ENCODE measurements around the gene UROS.

UROS gene

GRCh38 chr10:125756853-125757487 is 66.1 kb downstream of the UROS start:
- no peaks in the 10 kb centered on the region for H3F3A ChIP-seq (ENCODE audit: low read depth)
- no peak for TF ChIP-seq CTCF (conservative IDR thresholded peaks at IDR 0.05; ENCODE audit: low read length)
- TF ChIP-seq EZH2phosphoT487 (IDR thresholded peaks at IDR 0.05; ENCODE audit: borderline replicate concordance): no peak

GRCh38 chr10:125756196-125756595 is 66.9 kb downstream of the UROS start:
- no peaks in the 10 kb centered on the region for H3K27me3 ChIP-seq (ENCODE audit: insufficient read depth, low read length, poor library complexity, severe bottlenecking)
- no peaks in the 10 kb centered on the region for H3K4me1 ChIP-seq (ENCODE audit: insufficient read depth, low read length, poor library complexity, severe bottlenecking)
- no peak overlapping the region for H2AFZ ChIP-seq (ENCODE audit: low read length)
- H3K36me3 ChIP-seq (ENCODE audit: insufficient read depth, low read length): peaks cover 74% of the 10 kb centered on the region; the same call in 1 of the 2 replicates
- H3K4me2 ChIP-seq (ENCODE audit: low read depth, low read length, poor library complexity, severe bottlenecking): no peak overlapping the region
- H3K9me3 ChIP-seq (ENCODE audit: insufficient read depth, low read depth, low read length): no peaks in the 10 kb centered on the region
- H3K4me3 ChIP-seq (ENCODE audit: low read length, poor library complexity, severe bottlenecking): no peak overlapping the region
- no peaks in the 10 kb centered on the region for H3K79me2 ChIP-seq (ENCODE audit: insufficient read depth, low read length)
- H3K9me2 ChIP-seq (replicated peaks; ENCODE audit: low read depth, low read length): no peaks in the 10 kb centered on the region
- no peak for TF ChIP-seq EZH2phosphoT487 (IDR thresholded peaks at IDR 0.05; ENCODE audit: borderline replicate concordance)
- TF ChIP-seq CTCF (conservative IDR thresholded peaks at IDR 0.05; ENCODE audit: low read length): no peak
- no peaks in the 10 kb centered on the region for H3F3A ChIP-seq (ENCODE audit: low read depth)
- H4K20me1 ChIP-seq (ENCODE audit: insufficient read depth, low read length, poor library complexity, severe bottlenecking): no peaks in the 10 kb centered on the region
- H3K9ac ChIP-seq (ENCODE audit: low read depth, low read length, poor library complexity, severe bottlenecking): no peak overlapping the region

More at GRCh38 chr10:125756853-125757487, 66.1 kb downstream of the UROS start:
- no peak overlapping the region for H2AFZ ChIP-seq (ENCODE audit: low read length)
- peaks cover 76% of the 10 kb centered on the region; the same call in 1 of the 2 replicates for H3K36me3 ChIP-seq (ENCODE audit: insufficient read depth, low read length)
- H3K4me2 ChIP-seq (ENCODE audit: low read depth, low read length, poor library complexity, severe bottlenecking): no peak overlapping the region
- no peaks in the 10 kb centered on the region for H3K79me2 ChIP-seq (ENCODE audit: insufficient read depth, low read length)
- no peaks in the 10 kb centered on the region for H3K27me3 ChIP-seq (ENCODE audit: insufficient read depth, low read length, poor library complexity, severe bottlenecking)
- H3K9me2 ChIP-seq (replicated peaks; ENCODE audit: low read depth, low read length): no peaks in the 10 kb centered on the region
- no peak overlapping the region for H3K4me3 ChIP-seq (ENCODE audit: low read length, poor library complexity, severe bottlenecking)
- H3K9me3 ChIP-seq (ENCODE audit: insufficient read depth, low read depth, low read length): no peaks in the 10 kb centered on the region
- no peak overlapping the region for H3K9ac ChIP-seq (ENCODE audit: low read depth, low read length, poor library complexity, severe bottlenecking)
- no peaks in the 10 kb centered on the region for H4K20me1 ChIP-seq (ENCODE audit: insufficient read depth, low read length, poor library complexity, severe bottlenecking)
- H3K4me1 ChIP-seq (ENCODE audit: insufficient read depth, low read length, poor library complexity, severe bottlenecking): no peaks in the 10 kb centered on the region

- Histone ChIP-seq H3K4me3 (ENCODE audit: low read length, poor library complexity, severe bottlenecking) (no peak overlapping the region), H3K79me2 (ENCODE audit: insufficient read depth, low read length) (no peaks in the 10 kb centered on the region), H3K9me2 (replicated peaks; ENCODE audit: low read depth, low read length) (no peaks in the 10 kb centered on the region), H3F3A (ENCODE audit: low read depth) (no peaks in the 10 kb centered on the region), H3K36me3 (ENCODE audit: insufficient read depth, low read length) (peaks cover 74% of the 10 kb centered on the region; the same call in 1 of the 2 replicates), H3K4me2 (ENCODE audit: low read depth, low read length, poor library complexity, severe bottlenecking) (no peak overlapping the region), H3K27me3 (ENCODE audit: insufficient read depth, low read length, poor library complexity, severe bottlenecking) (no peaks in the 10 kb centered on the region), H3K9me3 (ENCODE audit: insufficient read depth, low read depth, low read length) (no peaks in the 10 kb centered on the region), H2AFZ (ENCODE audit: low read length) (no peak overlapping the region), H3K4me1 (ENCODE audit: insufficient read depth, low read length, poor library complexity, severe bottlenecking) (no peaks in the 10 kb centered on the region), H3K9ac (ENCODE audit: low read depth, low read length, poor library complexity, severe bottlenecking) (no peak overlapping the region), H4K20me1 (ENCODE audit: insufficient read depth, low read length, poor library complexity, severe bottlenecking) (no peaks in the 10 kb centered on the region)
- TF ChIP-seq EZH2phosphoT487 (IDR thresholded peaks at IDR 0.05; ENCODE audit: borderline replicate concordance): no peak
Observed at GRCh38 chr10:125747417-125747816, 75.6 kb downstream of the UROS start.

- H3K79me2 ChIP-seq (ENCODE audit: insufficient read depth, low read length): no peaks in the 10 kb centered on the region
Observed at GRCh38 chr10:125744909-125745308, 78.1 kb downstream of the UROS start.

More at GRCh38 chr10:125744909-125745308, 78.1 kb downstream of the UROS start:
- TF ChIP-seq EZH2phosphoT487 (IDR thresholded peaks at IDR 0.05; ENCODE audit: borderline replicate concordance) (no peak), CTCF (conservative IDR thresholded peaks at IDR 0.05; ENCODE audit: low read length) (no peak)
- no peak overlapping the region for H3K4me3 ChIP-seq (ENCODE audit: low read length, poor library complexity, severe bottlenecking)
- no peak overlapping the region for H3K9ac ChIP-seq (ENCODE audit: low read depth, low read length, poor library complexity, severe bottlenecking)
- H3K27me3 ChIP-seq (ENCODE audit: insufficient read depth, low read length, poor library complexity, severe bottlenecking): no peaks in the 10 kb centered on the region
- no peaks in the 10 kb centered on the region for H3K9me2 ChIP-seq (replicated peaks; ENCODE audit: low read depth, low read length)
- no peaks in the 10 kb centered on the region for H3K9me3 ChIP-seq (ENCODE audit: insufficient read depth, low read depth, low read length)
- no peak overlapping the region for H3K4me2 ChIP-seq (ENCODE audit: low read depth, low read length, poor library complexity, severe bottlenecking)
- no peaks in the 10 kb centered on the region for H4K20me1 ChIP-seq (ENCODE audit: insufficient read depth, low read length, poor library complexity, severe bottlenecking)
- peaks cover 76% of the 10 kb centered on the region; the same call in 1 of the 2 replicates for H3K36me3 ChIP-seq (ENCODE audit: insufficient read depth, low read length)
- no peaks in the 10 kb centered on the region for H3K4me1 ChIP-seq (ENCODE audit: insufficient read depth, low read length, poor library complexity, severe bottlenecking)
- no peak overlapping the region for H2AFZ ChIP-seq (ENCODE audit: low read length)
- no peaks in the 10 kb centered on the region for H3F3A ChIP-seq (ENCODE audit: low read depth)

All from Loucy (cell line).